HG02840 (cell line): ENCODE data around the gene TMEM179B.
"Not testable (repeated sequence)": the region's sequence is repeated elsewhere in the genome, so short reads cannot be mapped to it uniquely, and the experiment has no call there.

Experiments used
- ATAC-seq: cut with Tn5 transposase; IDR thresholded peaks from one replicate; pipeline ENCODE4 v1.9.1; 2021; ENCODE audit warnings: mild to moderate bottlenecking, moderate library complexity, moderate number of reproducible peaks; ENCODE audit not compliant: unreplicated experiment, low FRiP score

The TMEM179B gene

DNA sequence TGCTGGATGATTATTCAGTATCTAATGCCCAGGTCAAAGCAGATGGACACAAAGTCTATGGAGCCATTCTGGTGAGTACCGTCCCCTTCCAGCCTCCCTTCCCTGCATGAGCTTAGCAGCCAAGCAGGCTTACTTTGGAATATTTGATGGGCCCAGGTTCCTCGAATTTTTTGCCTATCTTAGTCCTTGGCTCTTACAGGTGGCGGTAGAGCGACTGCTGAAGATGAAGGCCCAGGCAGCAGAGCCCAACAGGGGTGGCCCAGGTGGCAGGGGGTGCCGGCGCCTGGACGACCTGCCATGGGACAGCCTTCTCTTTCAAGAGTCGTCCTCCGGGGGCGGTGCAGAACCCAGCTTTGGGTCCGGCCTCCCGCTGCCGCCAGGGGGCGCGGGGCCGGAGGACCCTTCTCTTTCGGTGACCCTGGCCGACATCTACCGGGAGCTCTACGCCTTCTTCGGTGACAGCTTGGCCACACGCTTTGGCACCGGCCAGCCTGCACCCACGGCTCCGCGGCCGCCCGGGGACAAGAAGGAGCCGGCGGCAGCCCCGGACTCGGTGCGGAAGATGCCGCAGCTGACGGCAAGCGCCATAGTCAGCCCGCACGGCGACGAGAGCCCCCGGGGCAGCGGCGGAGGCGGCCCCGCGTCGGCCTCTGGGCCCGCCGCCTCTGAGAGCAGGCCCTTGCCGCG is 741 bp upstream of the TMEM179B start:
- peak; percentile 63 for ATAC-seq

DNA sequence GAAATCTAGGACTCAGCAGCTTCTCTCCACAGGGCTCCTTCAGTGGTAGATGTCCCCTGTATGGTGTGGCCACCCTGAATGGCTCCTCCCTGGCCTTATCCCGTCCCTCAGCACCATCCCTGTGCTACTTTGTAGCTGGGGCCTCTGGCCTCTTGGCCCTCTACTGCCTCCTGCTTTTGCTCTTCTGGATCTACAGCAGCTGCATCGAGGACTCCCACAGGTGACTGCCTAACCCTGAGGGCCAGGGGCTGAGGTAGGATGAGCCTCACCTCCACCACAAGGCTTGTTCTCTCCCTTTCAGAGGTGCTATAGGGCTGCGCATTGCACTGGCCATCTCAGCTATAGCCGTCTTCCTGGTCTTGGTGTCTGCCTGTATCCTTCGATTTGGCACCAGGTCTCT is 1.8 kb downstream of the TMEM179B start:
- no peak for ATAC-seq

DNA sequence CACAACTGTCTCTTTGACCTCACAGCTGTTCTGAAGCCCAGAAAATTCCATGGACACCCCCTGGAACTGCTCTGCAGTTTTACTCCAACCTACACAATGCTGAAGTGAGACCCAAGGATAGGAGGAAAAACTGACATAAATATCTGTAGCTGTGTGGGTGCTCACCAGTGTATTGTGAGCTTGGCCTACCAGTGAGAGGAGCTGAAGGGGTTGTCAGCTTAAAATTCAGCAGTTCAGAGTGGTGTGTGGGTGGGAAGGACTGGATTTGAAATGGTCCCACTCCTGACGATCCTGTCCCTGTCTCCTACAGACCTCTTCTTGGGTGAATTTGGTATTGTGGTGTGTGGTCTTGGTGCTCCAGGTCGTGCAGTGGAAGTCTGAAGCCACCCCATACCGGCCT is 2.4 kb downstream of the TMEM179B start:
- no peak for ATAC-seq

DNA sequence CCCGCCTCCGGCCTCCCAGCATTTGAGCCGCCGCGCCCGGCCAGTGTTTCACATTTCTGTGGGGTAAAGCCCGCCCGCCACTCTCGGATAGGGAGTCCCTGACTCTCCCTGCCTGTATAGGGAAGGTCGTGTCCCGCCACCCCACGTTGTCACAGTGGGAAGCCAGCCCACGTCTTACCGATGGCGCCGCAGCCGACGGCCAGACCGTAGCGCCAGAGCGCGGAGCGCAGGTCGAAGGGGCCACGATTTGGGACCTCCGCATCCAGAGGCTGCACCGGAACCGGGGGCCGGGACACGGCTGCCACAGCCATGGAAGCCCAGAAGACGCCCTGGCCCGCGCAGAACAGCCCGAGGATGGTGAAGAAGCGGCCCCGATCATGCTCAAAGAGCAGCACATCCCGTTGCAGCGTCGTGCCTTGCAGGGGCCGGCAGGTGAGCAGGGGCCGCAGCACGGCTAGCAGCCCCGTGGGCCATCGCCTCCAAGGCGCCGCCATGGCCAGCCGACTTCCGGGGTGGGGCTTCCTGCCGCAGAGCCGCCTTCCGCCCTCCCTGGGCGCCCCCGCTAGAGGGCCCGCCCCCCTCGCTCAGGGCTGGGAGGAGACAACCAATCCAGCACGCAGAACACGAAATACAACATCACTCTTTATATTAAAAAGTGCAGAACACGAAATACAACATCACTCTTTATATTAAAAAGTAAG is 4.4 kb downstream of the TMEM179B start, which contains the start of gene TMEM223:
TMEM223 (minus strand) TSS at position 506 of the 701 bp plus-strand sequence; CDS start at position 494, 12 bp downstream.
- peak; percentile 46 for ATAC-seq

- ATAC-seq = no peak
These were observed 5.0 kb downstream of the TMEM179B start for GRCh38 chr11:62792202-62792575.

DNA sequence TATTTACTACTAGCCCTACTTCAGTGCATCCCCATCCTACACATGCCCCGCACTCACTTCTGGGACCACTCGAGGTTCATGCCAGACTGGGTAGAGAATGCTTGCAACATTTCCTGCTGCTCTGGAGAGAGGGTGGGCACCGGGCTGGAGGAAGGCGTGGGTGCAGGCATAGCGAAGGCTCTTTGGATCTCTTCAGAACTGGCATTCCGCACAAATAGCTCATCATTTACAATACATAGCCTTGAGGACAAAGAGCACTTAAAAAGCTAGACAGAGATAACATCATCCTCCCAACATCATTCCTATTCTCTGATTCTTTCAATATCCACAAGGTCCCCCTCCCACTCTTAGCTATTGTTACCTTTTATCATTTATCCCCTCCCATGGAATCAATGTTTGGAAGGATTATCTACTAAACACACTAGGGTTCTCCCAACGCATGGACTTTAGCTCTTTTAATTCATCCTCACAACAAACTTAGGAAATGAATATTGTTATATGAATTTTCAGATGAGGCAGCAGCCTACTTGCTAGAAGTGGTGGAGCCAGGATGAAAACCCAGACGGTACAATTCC is 7.1 kb downstream of the TMEM179B start:
- no peak for ATAC-seq

DNA sequence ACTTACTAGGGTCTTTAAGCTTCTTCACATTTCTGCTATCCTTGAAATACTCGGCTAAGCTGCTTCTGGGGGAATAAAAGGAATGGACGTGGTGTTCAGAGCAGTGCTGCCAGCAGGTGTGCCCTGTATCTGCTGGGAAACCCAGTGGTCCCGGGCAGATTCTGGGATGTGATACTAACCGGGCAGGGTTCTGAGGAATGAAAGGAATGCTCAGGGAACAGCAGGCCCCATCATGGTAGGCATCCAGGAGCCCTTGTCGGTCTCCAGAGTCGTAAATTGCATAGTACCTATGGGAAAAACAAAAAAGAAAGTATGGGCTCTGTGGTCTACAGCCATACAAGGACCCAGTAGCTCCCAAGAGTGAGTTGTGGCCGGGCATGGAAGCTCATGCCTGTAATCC is 9.1 kb downstream of the TMEM179B start:
- ATAC-seq = no peak

DNA sequence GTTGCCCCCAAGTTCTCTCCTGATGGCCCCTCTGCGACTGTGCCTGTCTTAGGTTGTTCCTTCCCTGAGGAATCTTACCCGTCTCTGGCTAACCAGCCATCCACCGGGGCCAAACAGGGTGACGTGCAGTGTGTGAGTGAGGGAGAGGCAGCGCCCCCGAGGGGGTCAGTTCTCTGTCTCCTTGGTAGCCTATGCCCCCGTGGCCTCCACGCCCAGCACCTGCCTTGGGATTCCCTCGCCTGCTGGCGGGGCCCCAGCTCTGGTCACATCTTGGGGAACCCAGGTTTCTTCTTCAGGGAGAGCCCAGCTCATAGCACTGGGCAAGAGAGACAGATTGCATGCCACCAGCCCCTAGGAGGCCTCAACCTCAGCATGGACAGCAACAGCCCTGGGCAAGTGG is 12.3 kb downstream of the TMEM179B start:
- ATAC-seq = no peak

GRCh38 chr11:62801071-62801470 is 13.9 kb downstream of the TMEM179B start:
- ATAC-seq = no peak

- ATAC-seq = no peak
These were observed 17.3 kb downstream of the TMEM179B start for GRCh38 chr11:62804310-62805075.

GRCh38 chr11:62805076-62805892 is 18.1 kb downstream of the TMEM179B start, which contains the start of gene NXF1:
TSS of gene NXF1 (minus strand) at chr11:62805440. CDS start at chr11:62805356, 84 bp downstream.
- ATAC-seq = peak; percentile 80

DNA sequence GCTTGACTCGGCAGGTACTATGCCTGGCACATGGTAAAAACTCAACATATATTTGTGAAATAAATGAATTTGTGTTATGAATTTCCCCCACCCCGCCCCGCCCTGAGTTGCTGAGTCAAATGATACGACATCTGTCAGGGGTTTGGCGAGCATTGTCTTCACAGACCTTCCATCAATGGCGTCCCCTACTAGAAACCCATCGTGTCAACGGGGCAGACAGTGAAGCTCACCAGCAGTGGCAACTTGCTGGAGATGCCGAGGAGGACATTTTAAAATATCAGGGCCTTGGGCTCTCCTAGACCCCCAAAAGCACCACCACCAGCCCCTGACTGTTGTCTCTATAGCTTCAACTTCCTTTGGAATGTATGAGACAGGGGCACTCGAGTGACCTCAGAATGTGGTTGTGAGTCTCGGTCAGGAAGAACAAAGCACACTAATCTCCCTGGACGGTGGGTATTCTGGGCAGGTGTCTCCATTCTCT is 18.8 kb downstream of the TMEM179B start:
- ATAC-seq = no peak

DNA sequence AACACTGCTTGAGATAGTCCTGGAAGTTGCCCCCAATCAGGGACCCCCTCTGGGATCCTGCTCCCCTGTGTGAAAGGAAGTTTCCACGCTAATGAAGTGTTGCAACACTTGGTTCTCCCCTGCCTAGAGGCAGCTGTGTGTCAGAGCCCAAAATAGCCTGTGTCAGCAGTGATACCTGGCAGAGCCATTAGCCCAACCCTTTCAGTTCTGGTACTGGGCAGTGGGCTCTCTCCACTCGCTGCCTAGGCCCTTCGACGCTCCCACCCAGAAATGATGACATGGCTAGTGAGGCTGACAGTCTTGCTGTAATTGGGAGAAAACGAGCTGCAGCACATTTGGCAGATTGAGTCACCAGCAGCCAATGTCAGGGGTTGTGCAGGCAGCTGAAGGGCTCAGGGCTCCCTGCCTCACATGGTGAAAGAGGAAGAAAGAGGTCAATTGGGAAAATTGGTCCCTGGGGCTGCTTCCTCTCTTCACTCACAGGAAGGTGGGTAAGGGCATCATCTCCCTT is 19.5 kb downstream of the TMEM179B start:
- ATAC-seq = no peak

- ATAC-seq = no peak
These were observed 23.5 kb downstream of the TMEM179B start for GRCh38 chr11:62810748-62811147.

DNA sequence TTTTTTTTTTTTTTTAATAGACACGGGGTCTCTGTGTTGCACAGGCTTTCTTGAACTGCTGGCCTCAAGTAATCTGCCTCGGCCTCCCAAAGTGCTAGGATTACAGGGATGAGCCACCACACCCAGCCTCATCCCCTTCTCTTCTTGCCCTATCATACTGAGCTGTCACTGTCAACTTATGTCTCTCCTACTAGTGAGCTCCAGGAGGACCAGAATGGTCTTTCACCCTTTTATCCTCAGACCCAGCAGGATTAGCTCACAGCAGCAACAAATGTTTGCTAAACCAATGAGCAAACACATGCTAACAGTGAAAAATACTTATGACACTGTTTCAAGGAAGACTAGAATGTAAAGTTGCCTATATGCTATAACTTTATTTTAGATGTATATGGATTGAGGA is 24.5 kb downstream of the TMEM179B start:
- no peak for ATAC-seq

GRCh38 chr11:62816557-62816956 is 29.4 kb downstream of the TMEM179B start:
- ATAC-seq = no peak

GRCh38 chr11:62817129-62817528 is 29.9 kb downstream of the TMEM179B start:
- no peak for ATAC-seq

GRCh38 chr11:62823677-62824076 is 36.5 kb downstream of the TMEM179B start:
- ATAC-seq = no peak

GRCh38 chr11:62828130-62828529 is 40.9 kb downstream of the TMEM179B start:
- not testable (repeated sequence) for ATAC-seq
